Caco-2 (cell line): ENCODE results near the gene TMEM198. TPM values are rescaled to one million over a fixed set of nuclear protein-coding genes. Genes with fewer than 3 reads are reported as not detected.

Experiments
- BruUV-seq: library from RNA; stranded (reverse); fragments of 400-500 nt; replicated peaks from 2 replicates; lab custom pipeline; 2021; lab: Mats Ljungman, UMichigan
- CTCF ChIA-PET: fragments of 300-600 bp; sonication (Branson Sonifier 250); formaldehyde crosslinking; loops from one replicate; lab custom pipeline; 2022; ENCODE audit warnings: antibody characterized with exemption; lab: Charles Lee
- POLR2A ChIA-PET: fragments of 300-600 bp; sonication (Branson Sonifier 250); formaldehyde crosslinking; loops from one replicate; lab custom pipeline; 2022; ENCODE audit warnings: antibody characterized with exemption; lab: Charles Lee
- DNase-seq, 2 experiments: peaks; one replicate each; pipeline versions ENCODE4 v3.0.0 to v3.0.0-alpha.2; 2020 to 2022
- H3K27me3 ChIP-seq: replicated peaks from 2 replicates; pipeline ENCODE4 v1.6.0; 2011; ENCODE audit warnings: low read length; ENCODE audit not compliant: control insufficient read depth, insufficient read depth
- H3K36me3 ChIP-seq: 2 replicates; pipeline ENCODE4 v1.5.1; 2011; ENCODE audit warnings: low read length; ENCODE audit not compliant: control insufficient read depth, insufficient read depth
- H3K4me1 ChIP-seq: fragments of 250-450 bp; sonication (Bioruptor Pico); 2 replicates; pipeline ENCODE4 v1.5.1; 2020; ENCODE audit warnings: mild to moderate bottlenecking
- H3K4me3 ChIP-seq: 2 replicates; pipeline ENCODE4 v1.5.1; 2011; ENCODE audit warnings: low read depth, mild to moderate bottlenecking, control low read depth, low read length
- H3K9me3 ChIP-seq: fragments of 250-450 bp; sonication (Bioruptor Pico); 2 replicates; pipeline ENCODE4 v1.5.1; 2020; ENCODE audit warnings: mild to moderate bottlenecking, moderate library complexity
- H3K27ac Mint-ChIP-seq: one replicate; pipeline ENCODE4 v1.8.0; 2022; ENCODE audit warnings: mixed read lengths; ENCODE audit not compliant: unreplicated experiment
- H3K27me3 Mint-ChIP-seq: one replicate; pipeline ENCODE4 v1.8.0; 2022; ENCODE audit warnings: mixed read lengths; ENCODE audit not compliant: insufficient read depth, unreplicated experiment
- H3K36me3 Mint-ChIP-seq: one replicate; pipeline ENCODE4 v1.8.0; 2022; ENCODE audit warnings: mild to moderate bottlenecking, mixed read lengths; ENCODE audit not compliant: insufficient read depth, unreplicated experiment
- H3K4me1 Mint-ChIP-seq: one replicate; pipeline ENCODE4 v1.8.0; 2022; ENCODE audit warnings: low read depth, mixed read lengths; ENCODE audit not compliant: unreplicated experiment
- H3K4me3 Mint-ChIP-seq: one replicate; pipeline ENCODE4 v1.8.0; 2022; ENCODE audit warnings: mild to moderate bottlenecking, moderate library complexity, mixed read lengths; ENCODE audit not compliant: unreplicated experiment
- H3K9me3 Mint-ChIP-seq: one replicate; pipeline ENCODE4 v1.8.0; 2022; ENCODE audit warnings: mixed read lengths; ENCODE audit not compliant: unreplicated experiment
- CTCF ChIP-seq, 2 experiments: fragments of 200-600 bp in 1 of 2; IDR thresholded peaks; 1 replicate in 1 of 2; 2 replicates in 1 of 2; pipeline versions ENCODE4 v1.5.1 to v1.8.0; 2011 to 2022; ENCODE audit warnings: antibody characterized with exemption in 1 of 2, control low read depth in 1 of 2, inconsistent platforms in 1 of 2, low read depth in 1 of 2, low read length in 1 of 2, mild to moderate bottlenecking in 1 of 2, moderate library complexity in 1 of 2; ENCODE audit not compliant: insufficient read depth in 1 of 2, severe bottlenecking in 1 of 2, unreplicated experiment in 1 of 2
- intact Hi-C: fragments of 100-400 bp; cut with micrococcal nuclease; formaldehyde crosslinking; loops from one replicate; pipeline ENCODE4 v1.10.0; 2022; ENCODE audit not compliant: unreplicated experiment
- total RNA-seq: library from RNA; stranded (reverse); gene quantifications from 2 replicates; pipeline ENCODE4 v1.2.3, GENCODE V29; 2022

The TMEM198 gene
- total RNA-seq, 1 experiment from 2014 or later, result 8.5 TPM

- POLR2A ChIA-PET, result interaction anchor here (0.6 to 1.3 kb wide), 3 partner anchors 11 to 111 kb away, joined by 3 to 10 read pairs (median 3); partner anchors contain the start of gene GMPPA
- no TSS peak for BruUV-seq
- Histone ChIP-seq H3K9me3 (no peaks in the 10 kb centered on the region), H3K27me3 (peaks cover 5% of the 10 kb centered on the region; the same call in 1 of the 2 replicates), H3K4me1 (peaks cover 12% of the 10 kb centered on the region), H3K36me3 (no peaks in the 10 kb centered on the region), H3K4me3 (peak overlapping the region; percentile 64)
- H3K4me3 Mint-ChIP-seq, result peak overlapping the region; percentile 80
- no peaks in the 10 kb centered on the region for H3K36me3 Mint-ChIP-seq
- CTCF ChIA-PET, result interaction anchor here (0.6 to 4.7 kb wide), 36 partner anchors 9 to 304 kb away, joined by 3 to 126 read pairs (median 4); partner anchors contain the start of genes CHPF, DNPEP, GMPPA and SPEG
- DNase-seq, result peak; percentile 80 to 81
- H3K9me3 Mint-ChIP-seq, result no peaks in the 10 kb centered on the region
- H3K4me1 Mint-ChIP-seq, result peaks cover 18% of the 10 kb centered on the region
- intact Hi-C loops, result loop anchor here (1.0 kb wide), 3 partner anchors 11 to 20 kb away; partner anchors contain the start of gene GMPPA
- no peak overlapping the region for H3K27ac Mint-ChIP-seq
- peak; percentile 68 to 90 for TF ChIP-seq CTCF (IDR thresholded peaks at IDR 0.05; ENCODE audit: insufficient read depth in 1 of 2, low read depth in 1 of 2, low read length in 1 of 2, severe bottlenecking in 1 of 2, unreplicated experiment in 1 of 2)
- peaks cover 20% of the 10 kb centered on the region for H3K27me3 Mint-ChIP-seq
These were observed 33.9 kb upstream of the TMEM198 start for GRCh38 chr2:219509780-219510511.

- intact Hi-C loops, result loop anchor here (1.0 kb wide), 3 partner anchors 11 to 20 kb away; partner anchors contain the start of gene GMPPA
- no peak for DNase-seq
- BruUV-seq, result no TSS peak
- H3K36me3 ChIP-seq, result no peaks in the 10 kb centered on the region
- H3K27me3 Mint-ChIP-seq, result peaks cover 20% of the 10 kb centered on the region
- no peaks in the 10 kb centered on the region for H3K9me3 Mint-ChIP-seq
- ChIA-PET CTCF (interaction anchor here (0.7 to 4.7 kb wide), 22 partner anchors 10 to 305 kb away, joined by 3 to 126 read pairs (median 9); partner anchors contain the start of genes CHPF, DNPEP, GMPPA and SPEG), POLR2A (interaction anchor here (0.8 to 1.3 kb wide), 2 partner anchors 12 to 17 kb away, joined by 3 to 10 read pairs; partner anchors contain the start of gene GMPPA)
- peak overlapping the region; percentile 80 for H3K4me3 Mint-ChIP-seq
- H3K27me3 ChIP-seq, result peaks cover 5% of the 10 kb centered on the region; the same call in 1 of the 2 replicates
- no peaks in the 10 kb centered on the region for H3K9me3 ChIP-seq
- H3K4me3 ChIP-seq, result peak overlapping the region; percentile 64; the same call in 1 of the 2 replicates
- no peak overlapping the region for H3K27ac Mint-ChIP-seq
- H3K4me1 ChIP-seq, result peaks cover 12% of the 10 kb centered on the region
- H3K4me1 Mint-ChIP-seq, result peaks cover 18% of the 10 kb centered on the region
- no peak for TF ChIP-seq CTCF (IDR thresholded peaks at IDR 0.05; ENCODE audit: insufficient read depth in 1 of 2, low read depth in 1 of 2, low read length in 1 of 2, severe bottlenecking in 1 of 2, unreplicated experiment in 1 of 2)
- no peaks in the 10 kb centered on the region for H3K36me3 Mint-ChIP-seq
These were observed 33.2 kb upstream of the TMEM198 start for GRCh38 chr2:219510512-219511135.
